Esophagus squamous epithelium (tissue), 5 donors: ENCODE data around the gene BRICD5. TPM values are rescaled to one million over a fixed set of nuclear protein-coding genes. Genes with fewer than 3 reads are reported as not detected.
"Not testable (repeated sequence)": the region's sequence is repeated elsewhere in the genome, so short reads cannot be mapped to it uniquely, and the experiment has no call there.

Experiments used
- DNase-seq: peaks from one replicate; lab custom pipeline; 2025; lab: John Stamatoyannopoulos, UW
- H3K27ac ChIP-seq, 4 donors: fragments of 200-600 bp; sonication (generic); one replicate each; pipeline ENCODE4 v1.5.1; 2016 to 2019; ENCODE audit warnings: mild to moderate bottlenecking in 1 of 4
- H3K27me3 ChIP-seq, 4 donors: fragments of 200-600 bp; sonication (generic); 1 replicate in 3 of 4; 2 replicates in 1 of 4; pipeline versions ENCODE4 v1.5.1 to v1.6.0; 2017 to 2021; ENCODE audit warnings: antibody characterized with exemption in 1 of 4
- H3K36me3 ChIP-seq, 3 donors: fragments of 200-600 bp; sonication (generic); one replicate each; pipeline ENCODE4 v1.5.1; 2016 to 2019
- H3K4me1 ChIP-seq, 3 donors: fragments of 200-600 bp; sonication (generic); one replicate each; pipeline ENCODE4 v1.5.1; 2017 to 2019
- H3K4me3 ChIP-seq, 4 donors: fragments of 200-600 bp; sonication (generic); 1 replicate in 3 of 4; 2 replicates in 1 of 4; pipeline ENCODE4 v1.5.1; 2016 to 2019; ENCODE audit warnings: mild to moderate bottlenecking in 2 of 4, moderate library complexity in 1 of 4
- H3K9me3 ChIP-seq, 3 donors: fragments of 200-600 bp; sonication (generic); one replicate each; pipeline ENCODE4 v1.5.1; 2016 to 2019
- POLR2A ChIP-seq, 4 donors: fragments of 450-650 bp; IDR thresholded peaks; one replicate each; pipeline ENCODE4 v1.6.1; 2017; ENCODE audit warnings: antibody characterized with exemption in 4 of 4, mild to moderate bottlenecking in 4 of 4, moderate library complexity in 3 of 4
- WGBS, 2 donors: methylation state at CpG; one replicate each; pipeline ENCODE4 v1.1.5; 2018; 5-methylcytosine and 5-hydroxymethylcytosine counted together
- intact Hi-C: fragments of 100-400 bp; cut with DNase I; formaldehyde crosslinking; loops from one replicate; pipeline ENCODE4 v1.15.0; 2022
- total RNA-seq, 4 donors: library from RNA; depleted of rRNA; stranded (reverse); fragments of >200 nt; gene quantifications; one replicate each; pipeline ENCODE4 v1.1.0, GENCODE V29; 2016
- TF ChIP-seq, protein P1 (sequence below), 6 experiments: fragments of 450-650 bp in 4 of 6; fragments of 200-600 bp in 2 of 6; sonication (generic) in 2 of 6; IDR thresholded peaks; one replicate each; pipeline ENCODE4 v1.5.1; 2016 to 2019; ENCODE audit warnings: antibody characterized with exemption in 6 of 6, mild to moderate bottlenecking in 4 of 6, moderate library complexity in 4 of 6
- donor health status: DM: yes; HTN: yes; CAD: no.

The BRICD5 gene
- total RNA-seq, 4 donors from 2014 or later: 1.1 to 2.0 (median 1.6) TPM; not detected in 1

DNA sequence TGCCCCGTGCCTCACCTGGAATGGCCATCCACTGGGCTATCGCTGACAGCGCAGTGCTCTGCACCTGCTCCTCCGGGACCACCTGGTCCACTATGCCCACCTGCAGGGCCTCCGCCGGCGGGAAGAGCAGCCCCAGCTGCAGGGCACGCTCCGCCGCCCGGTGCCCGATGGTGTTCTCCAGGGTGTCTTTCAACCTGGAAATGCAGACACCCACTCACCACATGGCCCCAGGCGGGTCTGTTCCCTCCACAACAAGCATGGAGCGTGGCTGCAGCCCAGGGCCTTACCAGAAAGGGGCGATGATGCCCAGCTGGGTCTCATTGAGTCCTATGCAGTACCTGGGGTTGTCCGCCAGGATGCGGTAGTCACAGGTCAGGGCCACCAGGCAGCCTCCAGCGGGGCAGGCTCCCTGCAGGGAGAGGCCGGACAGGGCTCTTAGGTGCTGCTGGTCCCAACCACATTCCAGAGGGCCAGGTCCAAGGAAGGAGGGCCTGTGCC, 32.4 kb upstream of the BRICD5 start:
- DNase-seq: no peak
- TF ChIP-seq, protein P1, sequence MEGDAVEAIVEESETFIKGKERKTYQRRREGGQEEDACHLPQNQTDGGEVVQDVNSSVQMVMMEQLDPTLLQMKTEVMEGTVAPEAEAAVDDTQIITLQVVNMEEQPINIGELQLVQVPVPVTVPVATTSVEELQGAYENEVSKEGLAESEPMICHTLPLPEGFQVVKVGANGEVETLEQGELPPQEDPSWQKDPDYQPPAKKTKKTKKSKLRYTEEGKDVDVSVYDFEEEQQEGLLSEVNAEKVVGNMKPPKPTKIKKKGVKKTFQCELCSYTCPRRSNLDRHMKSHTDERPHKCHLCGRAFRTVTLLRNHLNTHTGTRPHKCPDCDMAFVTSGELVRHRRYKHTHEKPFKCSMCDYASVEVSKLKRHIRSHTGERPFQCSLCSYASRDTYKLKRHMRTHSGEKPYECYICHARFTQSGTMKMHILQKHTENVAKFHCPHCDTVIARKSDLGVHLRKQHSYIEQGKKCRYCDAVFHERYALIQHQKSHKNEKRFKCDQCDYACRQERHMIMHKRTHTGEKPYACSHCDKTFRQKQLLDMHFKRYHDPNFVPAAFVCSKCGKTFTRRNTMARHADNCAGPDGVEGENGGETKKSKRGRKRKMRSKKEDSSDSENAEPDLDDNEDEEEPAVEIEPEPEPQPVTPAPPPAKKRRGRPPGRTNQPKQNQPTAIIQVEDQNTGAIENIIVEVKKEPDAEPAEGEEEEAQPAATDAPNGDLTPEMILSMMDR (IDR thresholded peaks at IDR 0.05): no peak
- no peak for TF ChIP-seq POLR2A (IDR thresholded peaks at IDR 0.05)
- H3K9me3 ChIP-seq: no peaks in the 10 kb centered on the region
- no CpG with 5 or more reads among the region's 19 CpGs for WGBS, 2 donors
- intact Hi-C loops: no loop called here
- H3K4me1 ChIP-seq: peaks cover 0 to 11% (median 2%) of the 10 kb centered on the region in 3 donors
- no peak overlapping the region for H3K4me3 ChIP-seq
- H3K27ac ChIP-seq: no peak overlapping the region
- peaks cover 0 to 7% (median 0%) of the 10 kb centered on the region in 4 donors for H3K27me3 ChIP-seq
- H3K36me3 ChIP-seq: peaks cover 29 to 83% (median 31%) of the 10 kb centered on the region in 3 donors

DNA sequence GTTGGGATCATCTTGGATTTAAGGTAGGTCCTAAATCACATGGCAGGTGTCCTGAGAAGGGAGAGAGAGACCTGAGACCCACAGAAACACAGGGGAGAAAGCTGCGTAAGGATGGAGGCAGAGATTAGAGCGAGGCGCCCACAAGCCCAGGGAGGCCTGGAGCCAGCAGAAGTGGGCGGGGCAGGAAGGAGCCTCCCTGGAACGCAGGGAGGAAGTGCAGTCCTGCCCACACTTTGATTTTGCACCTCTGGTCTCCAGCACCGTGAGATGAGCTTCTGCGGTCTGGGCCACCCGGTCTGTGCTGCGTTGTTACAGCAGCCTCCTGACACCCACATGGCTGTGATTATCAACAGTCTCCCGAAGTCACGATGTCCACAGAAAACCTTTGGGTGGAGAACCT, 31.9 kb upstream of the BRICD5 start:
- H3K36me3 ChIP-seq: peaks cover 29 to 82% (median 31%) of the 10 kb centered on the region in 3 donors
- no peaks in the 10 kb centered on the region for H3K9me3 ChIP-seq

DNA sequence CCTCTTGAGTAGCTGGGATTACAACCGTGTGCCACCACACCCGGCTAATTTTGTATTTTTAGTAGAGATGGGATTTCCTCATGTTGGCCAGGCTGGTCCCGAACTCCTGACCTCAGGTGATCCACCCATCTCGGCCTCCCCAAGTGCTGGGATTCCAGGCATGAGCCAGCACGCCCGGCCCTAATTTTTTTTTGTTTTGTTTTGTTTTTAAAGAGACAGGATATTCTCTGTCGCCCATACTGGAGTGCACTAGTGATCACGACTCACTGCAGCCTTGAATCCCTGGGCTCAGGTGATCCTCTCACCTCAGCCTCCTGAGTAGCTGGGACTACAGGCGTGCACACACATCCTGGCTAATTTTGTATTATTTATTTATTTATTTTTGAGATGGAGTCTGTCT, 29.7 kb upstream of the BRICD5 start:
- DNase-seq, H3K27ac ChIP-seq, intact Hi-C loops, H3K9me3 ChIP-seq, H3K4me3 ChIP-seq: not testable (repeated sequence)
- Histone ChIP-seq H3K4me1 (peaks cover 17 to 37% (median 22%) of the 10 kb centered on the region in 3 donors), H3K27me3 (peaks cover 7 to 34% (median 13%) of the 10 kb centered on the region in 4 donors), H3K36me3 (peaks cover 24 to 67% (median 26%) of the 10 kb centered on the region in 3 donors)
- 54 to 66% methylated on average over 9 of the region's 9 CpGs for WGBS, 2 donors

More for the DNA sequence above, 31.9 kb upstream of the BRICD5 start:
- Histone ChIP-seq H3K27ac (no peak overlapping the region), H3K27me3 (peaks cover 0 to 12% (median 0%) of the 10 kb centered on the region in 4 donors), H3K4me1 (peaks cover 3 to 15% (median 5%) of the 10 kb centered on the region in 3 donors), H3K4me3 (no peak overlapping the region)
- DNase-seq: no peak
- intact Hi-C loops: no loop called here
- WGBS, 2 donors: 71 to 76% methylated on average over 5 to 10 of the region's 11 CpGs
- TF ChIP-seq, protein P1 (IDR thresholded peaks at IDR 0.05): no peak
- TF ChIP-seq POLR2A (IDR thresholded peaks at IDR 0.05): no peak

DNA sequence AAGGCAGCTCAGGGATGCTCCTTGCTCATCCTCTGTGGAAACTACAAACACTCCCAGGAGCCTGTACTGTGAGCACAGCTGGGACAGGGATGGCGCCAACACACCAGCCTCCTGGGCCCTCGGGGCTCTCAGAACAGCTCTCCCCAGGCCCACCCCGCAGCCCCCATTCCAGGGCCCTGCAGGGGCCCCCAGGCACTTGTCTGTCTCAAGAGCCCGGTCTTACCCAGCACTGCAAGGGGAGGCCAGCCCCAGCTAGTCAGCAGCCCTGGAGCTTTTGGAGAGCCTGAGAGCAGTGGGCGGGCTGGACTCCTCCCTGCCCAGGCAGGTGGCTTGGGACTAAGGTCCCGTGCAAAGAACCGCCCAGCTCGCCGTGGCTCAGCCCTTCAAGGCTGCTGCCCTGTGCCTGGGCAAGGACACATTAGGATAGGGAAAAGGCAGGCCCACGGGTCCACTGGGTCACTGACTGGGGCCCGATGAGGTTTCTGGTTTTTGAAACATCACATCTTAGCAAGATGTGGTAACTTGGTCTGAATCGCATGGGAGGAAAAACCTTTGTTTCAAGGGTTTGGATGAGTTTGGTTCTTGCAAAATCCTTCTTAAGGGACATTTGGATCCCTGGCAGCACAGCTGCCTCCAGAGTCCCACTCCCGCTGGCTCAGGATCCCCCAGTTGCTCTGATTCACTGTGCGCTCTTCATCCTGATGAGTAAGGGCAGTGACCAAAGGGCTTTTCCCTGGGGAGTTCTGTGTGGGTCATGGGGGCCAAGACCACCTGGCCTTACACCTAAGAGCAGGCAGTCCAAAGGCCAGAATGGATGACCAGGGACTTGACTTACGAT, 28.4 kb upstream of the BRICD5 start:
- peaks cover 26 to 67% (median 30%) of the 10 kb centered on the region in 3 donors for H3K36me3 ChIP-seq
- WGBS, 2 donors: 48 to 60% methylated on average over 2 to 3 of the region's 15 CpGs
- no peaks in the 10 kb centered on the region for H3K9me3 ChIP-seq
- H3K4me3 ChIP-seq: no peak overlapping the region
- no peak for TF ChIP-seq POLR2A (IDR thresholded peaks at IDR 0.05)
- TF ChIP-seq, protein P1 (IDR thresholded peaks at IDR 0.05): no peak
- H3K4me1 ChIP-seq: peaks cover 17 to 37% (median 22%) of the 10 kb centered on the region in 3 donors
- no peak for DNase-seq
- intact Hi-C loops: no loop called here
- peaks cover 7 to 44% (median 13%) of the 10 kb centered on the region in 4 donors for H3K27me3 ChIP-seq
- no peak overlapping the region for H3K27ac ChIP-seq

DNA sequence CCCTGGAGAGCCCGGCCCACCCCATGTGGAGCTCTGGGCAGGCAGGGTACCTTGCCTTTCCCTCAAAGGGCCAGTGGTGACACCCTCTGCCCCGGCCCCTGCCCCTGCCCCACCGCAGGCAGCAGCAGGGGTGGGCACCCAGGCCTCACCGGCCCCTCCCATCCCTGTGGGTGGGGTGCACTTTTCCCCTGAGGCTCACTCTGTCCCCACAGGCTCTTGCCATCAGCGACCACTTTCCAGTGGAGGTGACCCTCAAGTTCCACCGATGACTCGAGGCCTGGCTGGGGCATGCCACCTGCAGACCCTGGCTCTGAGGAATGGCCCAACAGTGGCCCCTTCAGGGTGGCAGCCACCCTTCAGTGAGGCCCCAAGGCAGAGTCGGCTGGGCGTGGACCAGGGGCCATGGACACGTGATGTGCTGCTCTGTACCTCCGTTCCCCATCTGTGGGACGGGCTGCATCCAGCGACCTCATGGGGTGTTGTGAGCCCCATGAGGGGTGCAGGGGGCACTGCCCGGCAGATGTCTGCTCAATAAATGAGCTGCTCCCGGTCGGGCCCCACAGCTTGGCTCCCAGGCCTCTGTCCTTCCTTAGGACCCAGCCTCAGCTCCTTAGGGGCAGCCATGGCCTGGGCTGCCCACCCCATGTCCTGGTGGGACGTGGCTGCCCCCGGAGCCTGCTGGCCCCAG, 27.6 kb upstream of the BRICD5 start:
- peaks cover 17 to 37% (median 22%) of the 10 kb centered on the region in 3 donors for H3K4me1 ChIP-seq
- 39 to 44% methylated on average over 7 to 13 of the region's 18 CpGs for WGBS, 2 donors
- TF ChIP-seq POLR2A (IDR thresholded peaks at IDR 0.05): no peak
- TF ChIP-seq, protein P1 (IDR thresholded peaks at IDR 0.05): no peak
- intact Hi-C loops: no loop called here
- peaks cover 7 to 48% (median 13%) of the 10 kb centered on the region in 4 donors for H3K27me3 ChIP-seq
- H3K4me3 ChIP-seq: no peak overlapping the region
- no peak for DNase-seq
- H3K27ac ChIP-seq: no peak overlapping the region
- peaks cover 26 to 67% (median 29%) of the 10 kb centered on the region in 3 donors for H3K36me3 ChIP-seq
- H3K9me3 ChIP-seq: no peaks in the 10 kb centered on the region
